K562 (cell line): ENCODE data around the gene MCC. TPM values are rescaled to one million over a fixed set of nuclear protein-coding genes. Genes with fewer than 3 reads are reported as not detected.

ENCODE experiments used
- ATAC-seq: fragments of 200-7000 bp; cut with Tn5 transposase; 3 replicates; pipeline ENCODE4 v1.9.1; 2020; ENCODE audit warnings: moderate library complexity
- BruUV-seq: library from RNA; stranded (reverse); fragments of 400-500 nt; replicated peaks from 2 replicates; lab custom pipeline; 2021; lab: Mats Ljungman, UMichigan
- CTCF ChIA-PET: fragments of 300-600 bp; formaldehyde crosslinking; extraction: SDS; loops from one replicate; lab custom pipeline; 2021; ENCODE audit warnings: low intra/inter-chr PET ratio; lab: Yijun Ruan, JAX
- POLR2A ChIA-PET: fragments of 300-600, 350-650 bp; sonication (Branson Sonifier 250); formaldehyde crosslinking; extraction: SDS; loops from one replicate; lab custom pipeline; 2021; ENCODE audit warnings: antibody characterized with exemption, inconsistent platforms; lab: Yijun Ruan, JAX
- DNase-seq, 4 experiments: peaks; one replicate each; pipeline versions ENCODE4 v3.0.0 to v3.0.0-alpha.2; 2011 to 2018; ENCODE audit warnings: low spot score in 3 of 4, mixed read lengths in 3 of 4; ENCODE audit errors: extremely low read depth in 1 of 4
- FAIRE-seq: peaks from 2 replicates; lab custom pipeline; 2011; peaks lifted over from hg19 to GRCh38; lab: Jason Lieb, UNC
- H2AFZ ChIP-seq: 2 replicates; pipeline ENCODE4 v1.6.0; 2011; ENCODE audit warnings: low read depth, low read length, control low read depth, inconsistent platforms
- H3K27ac ChIP-seq: fragments of 200-600 bp; 3 replicates; pipeline ENCODE4 v1.8.0; 2011; ENCODE audit warnings: low read depth, mild to moderate bottlenecking, control low read depth, inconsistent platforms, low read length, moderate library complexity, mixed read lengths; ENCODE audit errors: extremely low read depth
- H3K27me3 ChIP-seq, 2 experiments: fragments of 300-600 bp in 1 of 2; 2 replicates in 1 of 2; 3 replicates in 1 of 2; pipeline versions ENCODE4 v1.6.0 to v1.8.0; 2011; ENCODE audit warnings: inconsistent platforms in 2 of 2, low read length in 2 of 2, mild to moderate bottlenecking in 1 of 2, mixed read lengths in 1 of 2, moderate library complexity in 1 of 2; ENCODE audit not compliant: control insufficient read depth in 2 of 2, insufficient read depth in 2 of 2
- H3K36me3 ChIP-seq: fragments of 300-600 bp; 3 replicates; pipeline ENCODE4 v1.8.0; 2011; ENCODE audit warnings: mild to moderate bottlenecking, low read length, inconsistent platforms; ENCODE audit not compliant: control insufficient read depth, insufficient read depth
- H3K4me1 ChIP-seq, 2 experiments: fragments of 200-600 bp in 1 of 2; replicated peaks in 1 of 2; 2 replicates in 1 of 2; 3 replicates in 1 of 2; pipeline versions ENCODE4 v1.5.1 to v1.8.0; 2011; ENCODE audit warnings: inconsistent platforms in 2 of 2, low read length in 2 of 2, mild to moderate bottlenecking in 1 of 2, mixed read lengths in 1 of 2, moderate library complexity in 1 of 2; ENCODE audit not compliant: control insufficient read depth in 2 of 2, insufficient read depth in 2 of 2
- H3K4me2 ChIP-seq: 2 replicates; pipeline ENCODE4 v1.6.1; 2011; ENCODE audit warnings: low read length, control low read depth, inconsistent platforms, mixed read lengths; ENCODE audit not compliant: insufficient read depth
- H3K4me3 ChIP-seq: fragments of 200-600 bp; sonication (generic), shearing (Covaris generic); 2 replicates; pipeline ENCODE4 v1.5.1; 2016; ENCODE audit warnings: control low read depth, inconsistent platforms
- H3K79me2 ChIP-seq: fragments of 200-600 bp; 3 replicates; pipeline ENCODE4 v1.8.0; 2011; ENCODE audit warnings: low read length, inconsistent platforms; ENCODE audit not compliant: control insufficient read depth, insufficient read depth
- H3K9ac ChIP-seq, 2 experiments: 2 replicates each; pipeline versions ENCODE4 v1.6.0 to v1.6.1; 2011; ENCODE audit warnings: low read depth in 2 of 2, low read length in 2 of 2, control low read depth in 1 of 2, inconsistent platforms in 1 of 2, mild to moderate bottlenecking in 1 of 2, mixed read lengths in 1 of 2; ENCODE audit not compliant: insufficient read depth in 1 of 2
- H3K9me1 ChIP-seq: one replicate; pipeline ENCODE4 v1.6.0; 2011; ENCODE audit warnings: inconsistent platforms, mild to moderate bottlenecking, low read length, moderate library complexity; ENCODE audit not compliant: control insufficient read depth, insufficient read depth
- H3K9me3 ChIP-seq: replicated peaks from 2 replicates; pipeline ENCODE4 v1.5.1; 2011; ENCODE audit warnings: low read depth, low read length, inconsistent platforms; ENCODE audit not compliant: control insufficient read depth, insufficient read depth
- H4K20me1 ChIP-seq: replicated peaks from 2 replicates; pipeline ENCODE4 v1.6.1; 2011; ENCODE audit warnings: low read length, inconsistent platforms, mixed read lengths; ENCODE audit not compliant: control insufficient read depth, insufficient read depth
- CBX3 ChIP-seq, 2 experiments: IDR thresholded peaks; 1 replicate in 1 of 2; 2 replicates in 1 of 2; pipeline ENCODE4 v1.6.1; 2012; ENCODE audit warnings: inconsistent platforms in 2 of 2, low read length in 2 of 2, borderline replicate concordance in 1 of 2, control low read depth in 1 of 2
- ID3 ChIP-seq, 2 experiments: fragments of 250-450 bp in 1 of 2; fragments of 450-650 bp in 1 of 2; sonication (Bioruptor Pico) in 1 of 2; IDR thresholded peaks; 2 replicates each; pipeline versions ENCODE4 v1.6.1 to v1.8.0; 2016 to 2021; ENCODE audit warnings: mild to moderate bottlenecking in 2 of 2, moderate library complexity in 2 of 2, missing compliant biosample characterization in 1 of 2, missing genetic modification characterization in 1 of 2
- PHTF2 ChIP-seq: fragments of 250-450 bp; sonication (Bioruptor Pico); IDR thresholded peaks from 2 replicates; pipeline ENCODE4 v1.5.0; 2021; ENCODE audit warnings: mild to moderate bottlenecking
- PKNOX1 ChIP-seq: fragments of 450-650 bp; IDR thresholded peaks from 2 replicates; pipeline ENCODE4 v1.6.1; 2016
- RBM14 ChIP-seq: fragments of 200-400 bp; formaldehyde crosslinking; IDR thresholded peaks from 2 replicates; pipeline ENCODE4 v1.6.1; 2018; ENCODE audit warnings: low read depth, mild to moderate bottlenecking, low read length, moderate library complexity, borderline replicate concordance; ENCODE audit not compliant: insufficient read depth
- SNRNP70 ChIP-seq: fragments of 200-400 bp; formaldehyde crosslinking; optimal IDR thresholded peaks from 2 replicates; pipeline ENCODE3; 2017; ENCODE audit warnings: low read depth, low read length
- SPI1 ChIP-seq: IDR thresholded peaks from 2 replicates; pipeline ENCODE4 v1.6.1; 2011; ENCODE audit warnings: low read depth, low read length, control low read depth, borderline replicate concordance
- SREBF1 ChIP-seq: fragments of 150-350 bp; IDR thresholded peaks from 2 replicates; pipeline ENCODE4 v1.6.1; 2014; ENCODE audit warnings: antibody characterized with exemption, low read depth, low read length, borderline replicate concordance
- SREBF2 ChIP-seq: sonication (generic); formaldehyde crosslinking; IDR thresholded peaks from 2 replicates; pipeline ENCODE4 v1.4.0; 2020; ENCODE audit warnings: mild to moderate bottlenecking, missing genetic modification reagents
- ZNF3 ChIP-seq: fragments of 250-450 bp; sonication (Bioruptor Pico); IDR thresholded peaks from 2 replicates; pipeline ENCODE4 v1.5.0; 2021; ENCODE audit warnings: mild to moderate bottlenecking, moderate library complexity
- ZNF407 ChIP-seq: fragments of 450-650 bp; IDR thresholded peaks from 2 replicates; pipeline ENCODE4 v1.6.1; 2016; ENCODE audit warnings: low read depth
- ZNF41 ChIP-seq: fragments of 250-450 bp; sonication (Bioruptor Pico); conservative IDR thresholded peaks from 2 replicates; pipeline ENCODE4 v1.4.0; 2020; ENCODE audit warnings: mild to moderate bottlenecking
- WGBS: fragments of 100-300 bp; shearing (Covaris generic); methylation state at CpG from one replicate; pipeline ENCODE4 v1.1.6; 2016; ENCODE audit warnings: low coverage, mixed read lengths; ENCODE audit not compliant: insufficient coverage; ENCODE audit errors: missing lambda C conversion rate; 5-methylcytosine and 5-hydroxymethylcytosine counted together
- in situ Hi-C: fragments of 300-500 bp; cut with MboI; formaldehyde crosslinking; loops from 4 replicates; pipeline ENCODE4 v1.15.0; 2018; ENCODE audit warnings: inconsistent platforms, mixed read lengths
- intact Hi-C: fragments of 100-400 bp; cut with micrococcal nuclease; formaldehyde crosslinking; loops from 2 replicates; pipeline ENCODE4 v1.14.2; 2022
- polyA plus RNA-seq, 8 experiments: library from polyadenylated mRNA; depleted of rRNA in 4 of 8; stranded (reverse) in 5 of 8; unstranded in 3 of 8; fragments of >200 nt; fragmentation: Nextera tagmentation in 2 of 8; fragmentation: Illumina TruSeq in 1 of 8; extraction: Ambion mirVana in 2 of 8; extraction: Trizol in 1 of 8; gene quantifications; 2 replicates each; pipeline versions ENCODE4 v1.2.1 to v1.2.3, GENCODE V29; 2011 to 2014; ENCODE audit warnings: inconsistent platforms in 1 of 8, missing spikeins in 1 of 8
- total RNA-seq, 7 experiments: library from RNA; depleted of rRNA in 6 of 7; stranded (reverse); fragments of >200 nt in 6 of 7; fragmentation: Illumina TruSeq in 2 of 7; extraction: Trizol in 2 of 7; gene quantifications; 2 replicates each; pipeline versions ENCODE4 v1.2.1 to v1.2.3, GENCODE V29; 2011 to 2021; ENCODE audit warnings: low replicate concordance in 1 of 7

MCC gene
- total and polyA plus RNA-seq, 9 of the 15 experiments (the other 6 are each of a cell fraction or from before 2014, with no cell fraction given): 0.04 to 0.24 (median 0.06) TPM; not detected in 1

GRCh38 chr5:113192541-113192940, 295.7 kb downstream of the MCC start:
- DNase-seq: no peak
- ATAC-seq: no peak
- no TSS peak for BruUV-seq
- no peaks in the 10 kb centered on the region for H3K9me3 ChIP-seq
- H3K27me3 ChIP-seq: peaks cover 9 to 17% of the 10 kb centered on the region in 2 experiments; a peak in 2 of 5 replicates
- ChIA-PET CTCF (no interaction called here), POLR2A (no interaction called here)
- H3K9ac ChIP-seq: no peak overlapping the region
- H2AFZ ChIP-seq: no peak overlapping the region
- no peaks in the 10 kb centered on the region for H3K9me1 ChIP-seq
- 0% methylated on average over 2 of the region's 2 CpGs for WGBS
- H3K27ac ChIP-seq: no peak overlapping the region
- intact Hi-C loops (no loop called here), in situ Hi-C loops (no loop called here)
- no peak overlapping the region for H3K4me2 ChIP-seq
- FAIRE-seq: no peak
- no peak overlapping the region for H3K4me3 ChIP-seq
- H4K20me1 ChIP-seq: no peaks in the 10 kb centered on the region; the same call in 1 of the 2 replicates
- no peaks in the 10 kb centered on the region for H3K36me3 ChIP-seq
- peaks cover under 1% of the 10 kb centered on the region in 2 experiments; a peak in 1 of 5 replicates for H3K4me1 ChIP-seq
- H3K79me2 ChIP-seq: no peaks in the 10 kb centered on the region
- TF ChIP-seq ZNF407: no peak
- no peak for TF ChIP-seq RBM14
- no peak for TF ChIP-seq ZNF3 (CRISPR knock-in tag)
- no peak for TF ChIP-seq ID3 (CRISPR knock-in tag; IDR thresholded peaks at IDR 0.05)
- no peak for TF ChIP-seq ID3 (tag; IDR thresholded peaks at IDR 0.05)
- no peak for TF ChIP-seq PKNOX1
- TF ChIP-seq ZNF41: no peak
- TF ChIP-seq PHTF2: no peak
- TF ChIP-seq SREBF2: no peak
- no peak for TF ChIP-seq SPI1
- TF ChIP-seq CBX3 (IDR thresholded peaks at IDR 0.05; ENCODE audit: borderline replicate concordance in 1 of 2, low read length in 2 of 2): no peak
- no peak for TF ChIP-seq SREBF1
- no peak for TF ChIP-seq SNRNP70
